Mesothelial cell of epicardium (in vitro differentiated cells): ENCODE data around the gene DDR2. TPM values are rescaled to one million over a fixed set of nuclear protein-coding genes. Genes with fewer than 3 reads are reported as not detected.

Experiments
- DNase-seq, 2 experiments: peaks; one replicate each; pipeline ENCODE4 v3.0.0; 2021; ENCODE audit warnings: low spot score in 2 of 2; ENCODE audit not compliant: unreplicated experiment in 2 of 2
- H3K27ac Mint-ChIP-seq: 2 replicates; pipeline ENCODE4 v1.8.0; 2021; ENCODE audit warnings: mixed read lengths
- H3K27me3 Mint-ChIP-seq: 2 replicates; pipeline ENCODE4 v1.8.0; 2021; ENCODE audit warnings: low read depth, mixed read lengths
- H3K36me3 Mint-ChIP-seq: 2 replicates; pipeline ENCODE4 v1.8.0; 2021; ENCODE audit warnings: mixed read lengths
- H3K4me1 Mint-ChIP-seq: 2 replicates; pipeline ENCODE4 v1.8.0; 2021; ENCODE audit warnings: mixed read lengths
- H3K4me3 Mint-ChIP-seq: 2 replicates; pipeline ENCODE4 v1.8.0; 2021; ENCODE audit warnings: mild to moderate bottlenecking, moderate library complexity, mixed read lengths
- H3K9me3 Mint-ChIP-seq: 2 replicates; pipeline ENCODE4 v1.8.0; 2021; ENCODE audit warnings: mixed read lengths
- total RNA-seq: library from RNA; stranded (reverse); gene quantifications from 3 replicates; pipeline ENCODE4 v1.2.1, GENCODE V29; 2021
- TF ChIP-seq, protein P1 (sequence below): fragments of 200-600 bp; sonication (generic); IDR thresholded peaks from one replicate; pipeline ENCODE4 v1.5.0; 2021; ENCODE audit warnings: antibody characterized with exemption; ENCODE audit not compliant: unreplicated experiment

DDR2 gene
- total RNA-seq, 1 donor from 2014 or later, result 58.1 TPM

DNA sequence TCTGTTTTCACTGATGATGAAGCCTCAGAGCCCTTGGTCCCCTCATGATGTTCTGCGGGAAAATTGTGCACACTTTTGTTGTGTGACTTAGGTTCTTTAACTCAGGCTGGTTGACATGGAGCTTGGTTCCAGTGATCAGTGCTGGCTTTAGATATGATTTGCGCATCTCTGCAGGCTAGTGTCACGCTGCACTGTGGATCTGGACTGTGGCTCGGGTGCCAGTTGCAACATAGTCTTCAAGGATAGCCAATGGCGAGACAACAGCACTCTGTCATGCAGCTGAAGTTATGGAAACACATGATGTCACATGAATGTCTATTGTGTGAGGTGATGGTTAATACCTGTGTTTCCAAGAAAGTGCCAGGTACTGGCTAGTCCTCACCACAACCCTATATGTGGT, 56.7 kb downstream of the DDR2 start:
- TF ChIP-seq, protein P1, sequence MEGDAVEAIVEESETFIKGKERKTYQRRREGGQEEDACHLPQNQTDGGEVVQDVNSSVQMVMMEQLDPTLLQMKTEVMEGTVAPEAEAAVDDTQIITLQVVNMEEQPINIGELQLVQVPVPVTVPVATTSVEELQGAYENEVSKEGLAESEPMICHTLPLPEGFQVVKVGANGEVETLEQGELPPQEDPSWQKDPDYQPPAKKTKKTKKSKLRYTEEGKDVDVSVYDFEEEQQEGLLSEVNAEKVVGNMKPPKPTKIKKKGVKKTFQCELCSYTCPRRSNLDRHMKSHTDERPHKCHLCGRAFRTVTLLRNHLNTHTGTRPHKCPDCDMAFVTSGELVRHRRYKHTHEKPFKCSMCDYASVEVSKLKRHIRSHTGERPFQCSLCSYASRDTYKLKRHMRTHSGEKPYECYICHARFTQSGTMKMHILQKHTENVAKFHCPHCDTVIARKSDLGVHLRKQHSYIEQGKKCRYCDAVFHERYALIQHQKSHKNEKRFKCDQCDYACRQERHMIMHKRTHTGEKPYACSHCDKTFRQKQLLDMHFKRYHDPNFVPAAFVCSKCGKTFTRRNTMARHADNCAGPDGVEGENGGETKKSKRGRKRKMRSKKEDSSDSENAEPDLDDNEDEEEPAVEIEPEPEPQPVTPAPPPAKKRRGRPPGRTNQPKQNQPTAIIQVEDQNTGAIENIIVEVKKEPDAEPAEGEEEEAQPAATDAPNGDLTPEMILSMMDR, result no peak
- H3K27me3 Mint-ChIP-seq, result no peaks in the 10 kb centered on the region
- H3K4me1 Mint-ChIP-seq, result peaks cover 11% of the 10 kb centered on the region
- no peak for DNase-seq
- H3K27ac Mint-ChIP-seq, result no peak overlapping the region
- H3K4me3 Mint-ChIP-seq, result no peak overlapping the region
- H3K36me3 Mint-ChIP-seq, result peaks cover 3% of the 10 kb centered on the region
- H3K9me3 Mint-ChIP-seq, result peaks cover 4% of the 10 kb centered on the region

DNA sequence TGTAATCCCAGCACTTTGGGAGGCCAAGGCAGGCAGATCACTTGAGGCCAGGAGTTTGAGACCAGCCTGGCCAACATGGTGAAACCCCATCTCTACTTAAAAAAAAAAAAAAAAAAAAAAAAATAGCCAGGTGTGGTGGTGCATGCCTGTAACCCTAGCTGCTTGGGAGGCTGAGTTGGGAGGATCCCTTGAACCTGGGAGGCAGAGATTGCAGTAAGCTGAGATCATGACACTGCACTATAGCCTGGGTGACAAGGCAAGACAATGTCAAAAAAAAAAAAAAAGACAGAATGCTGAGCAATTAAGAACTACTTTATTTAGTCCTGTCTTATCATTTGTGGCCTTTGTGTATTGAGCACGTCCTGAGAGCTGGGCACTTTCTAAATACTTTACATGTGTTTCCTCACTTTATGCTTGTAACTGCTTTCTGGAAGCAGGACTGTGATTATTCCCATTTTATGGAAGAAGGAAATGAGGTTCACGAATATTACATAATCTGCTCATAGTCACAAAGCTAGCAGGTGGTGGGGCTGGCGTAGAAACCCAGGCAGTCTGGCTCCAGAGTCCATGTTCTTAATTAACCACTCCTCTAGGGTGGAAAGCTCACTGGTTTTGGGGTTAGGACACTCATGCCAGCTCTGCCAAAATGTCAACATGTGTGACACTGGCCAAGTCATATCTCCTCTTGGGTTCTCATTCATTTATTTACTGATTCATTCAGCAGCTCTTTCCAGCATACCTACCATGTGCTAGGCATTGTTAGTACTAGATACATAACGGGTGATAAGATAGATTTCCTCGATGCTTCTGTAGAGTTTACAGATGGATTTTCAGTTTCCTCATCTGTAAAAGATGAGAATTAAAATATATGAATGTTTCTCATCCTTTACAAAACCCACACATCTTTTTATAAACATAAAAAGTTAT, 57.7 kb downstream of the DDR2 start:
- no peak overlapping the region for H3K27ac Mint-ChIP-seq
- H3K27me3 Mint-ChIP-seq, result no peaks in the 10 kb centered on the region
- peaks cover 2% of the 10 kb centered on the region for H3K36me3 Mint-ChIP-seq
- no peak for DNase-seq
- no peak overlapping the region for H3K4me3 Mint-ChIP-seq
- H3K9me3 Mint-ChIP-seq, result no peaks in the 10 kb centered on the region
- TF ChIP-seq, protein P1, result no peak
- H3K4me1 Mint-ChIP-seq, result peaks cover 11% of the 10 kb centered on the region

DNA sequence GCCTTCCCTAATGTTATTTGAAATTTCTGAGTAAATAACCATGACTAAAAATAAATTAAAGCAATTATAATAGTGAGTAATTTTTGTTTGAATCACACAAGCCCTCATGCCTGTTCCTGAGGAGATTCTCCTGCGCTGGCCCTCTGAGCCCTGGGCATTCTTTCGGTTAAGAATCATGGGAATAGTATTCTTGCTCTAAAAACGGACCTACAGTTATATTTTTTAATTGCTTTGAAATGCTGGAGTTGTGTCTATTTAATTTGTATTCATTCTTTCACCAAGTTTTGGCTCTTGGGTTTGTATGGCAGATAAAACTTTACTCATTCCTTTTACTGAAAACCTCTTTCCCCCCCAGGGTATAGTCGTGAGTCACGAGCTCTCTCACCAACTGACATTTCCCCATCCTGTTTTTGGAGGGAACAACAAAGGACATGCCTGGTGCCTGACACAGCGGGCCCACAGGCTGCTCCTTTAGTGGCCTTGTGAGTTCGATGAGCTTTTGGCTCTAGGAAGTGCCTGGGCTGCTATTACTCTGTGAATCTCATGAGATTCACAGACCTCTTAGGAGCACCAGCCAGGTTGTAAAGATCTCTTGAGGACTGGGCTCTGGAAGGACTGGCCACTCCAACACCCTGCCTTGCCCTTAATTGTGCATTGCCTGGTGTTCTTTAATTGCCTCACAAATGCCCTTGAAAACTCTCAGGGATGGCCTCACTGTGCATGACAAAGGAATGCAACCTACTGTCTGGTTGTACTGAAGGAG, 58.6 kb downstream of the DDR2 start:
- no peaks in the 10 kb centered on the region for H3K9me3 Mint-ChIP-seq
- no peak overlapping the region for H3K27ac Mint-ChIP-seq
- DNase-seq, result no peak
- H3K36me3 Mint-ChIP-seq, result peaks cover 2% of the 10 kb centered on the region
- TF ChIP-seq, protein P1, result no peak
- H3K4me3 Mint-ChIP-seq, result no peak overlapping the region
- peaks cover 13% of the 10 kb centered on the region for H3K4me1 Mint-ChIP-seq
- no peaks in the 10 kb centered on the region for H3K27me3 Mint-ChIP-seq

DNA sequence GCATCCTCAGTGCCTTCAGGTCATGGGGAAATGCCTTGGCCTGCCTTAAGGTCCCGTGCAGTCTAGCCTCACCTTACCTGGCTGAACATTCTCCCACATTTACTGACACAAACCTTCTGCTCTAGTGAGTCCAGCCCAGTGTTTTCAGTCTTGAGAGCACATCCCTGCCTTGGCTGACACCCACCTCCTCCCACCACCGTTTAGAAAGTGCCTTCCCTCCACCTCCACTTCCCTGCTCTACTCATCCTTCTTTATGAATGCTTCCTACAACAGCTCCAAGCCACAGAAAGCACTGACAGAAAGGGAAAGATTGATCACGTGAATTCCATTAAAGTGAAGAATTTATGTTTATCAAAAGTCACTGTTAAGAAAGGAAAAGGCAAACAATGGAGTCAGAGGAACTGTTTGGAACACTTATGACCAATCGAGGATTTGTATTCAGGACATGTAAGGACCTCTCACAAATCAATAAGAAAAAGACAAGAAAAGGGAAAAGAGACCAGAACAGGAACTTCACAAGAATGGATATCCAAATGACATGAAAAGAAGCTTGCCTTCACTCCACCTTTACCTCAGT, 59.8 kb downstream of the DDR2 start:
- Mint-ChIP-seq H3K4me1 (peaks cover 23% of the 10 kb centered on the region), H3K27ac (peak overlapping the region; percentile 2), H3K27me3 (no peaks in the 10 kb centered on the region), H3K9me3 (no peaks in the 10 kb centered on the region), H3K4me3 (no peak overlapping the region), H3K36me3 (peaks cover 2% of the 10 kb centered on the region)
- TF ChIP-seq, protein P1, result no peak
- no peak for DNase-seq

DNA sequence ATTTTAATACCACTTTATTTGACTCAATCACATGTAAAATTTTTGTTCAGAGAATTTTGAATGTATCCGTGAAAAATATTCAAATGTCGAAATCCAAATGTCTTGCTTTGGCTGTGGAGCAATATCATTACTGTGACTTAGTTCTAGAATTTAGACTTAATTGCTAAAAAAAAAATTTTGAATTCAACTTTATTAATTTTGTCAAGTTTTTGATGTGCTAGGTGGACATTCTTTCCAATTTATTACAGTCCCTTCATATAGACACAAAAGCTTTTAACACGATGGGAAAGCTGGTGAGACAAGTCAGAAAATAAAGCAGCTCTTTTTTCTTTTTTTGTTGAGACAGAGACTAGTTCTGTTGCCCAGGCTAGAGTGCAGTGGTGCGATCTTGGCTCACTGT, 62.6 kb downstream of the DDR2 start:
- Mint-ChIP-seq H3K4me3 (no peak overlapping the region), H3K27ac (no peak overlapping the region), H3K9me3 (no peaks in the 10 kb centered on the region), H3K27me3 (no peaks in the 10 kb centered on the region), H3K36me3 (no peaks in the 10 kb centered on the region), H3K4me1 (peaks cover 33% of the 10 kb centered on the region)
- TF ChIP-seq, protein P1, result no peak
- DNase-seq, result no peak
